Hepatocyte (in vitro differentiated cells): ENCODE data around the gene NPM1.

Experiments used
- EZH2 ChIP-seq: fragments of 200-600 bp; sonication (generic); IDR thresholded peaks from 2 replicates; pipeline ENCODE4 v1.6.1; 2016; ENCODE audit warnings: antibody characterized with exemption, mild to moderate bottlenecking, borderline replicate concordance
- EZH2phosphoT487 ChIP-seq: fragments of 200-600 bp; sonication (generic); IDR thresholded peaks from one replicate; pipeline ENCODE4 v1.6.1; 2018; ENCODE audit warnings: antibody characterized with exemption, mild to moderate bottlenecking, low read depth, moderate library complexity; ENCODE audit not compliant: unreplicated experiment, severe bottlenecking
- TF ChIP-seq, protein P1 (sequence below): fragments of 200-600 bp; sonication (generic); IDR thresholded peaks from 2 replicates; pipeline ENCODE4 v1.5.1; 2016; ENCODE audit warnings: antibody characterized with exemption, mild to moderate bottlenecking; ENCODE audit not compliant: poor library complexity

DNA sequence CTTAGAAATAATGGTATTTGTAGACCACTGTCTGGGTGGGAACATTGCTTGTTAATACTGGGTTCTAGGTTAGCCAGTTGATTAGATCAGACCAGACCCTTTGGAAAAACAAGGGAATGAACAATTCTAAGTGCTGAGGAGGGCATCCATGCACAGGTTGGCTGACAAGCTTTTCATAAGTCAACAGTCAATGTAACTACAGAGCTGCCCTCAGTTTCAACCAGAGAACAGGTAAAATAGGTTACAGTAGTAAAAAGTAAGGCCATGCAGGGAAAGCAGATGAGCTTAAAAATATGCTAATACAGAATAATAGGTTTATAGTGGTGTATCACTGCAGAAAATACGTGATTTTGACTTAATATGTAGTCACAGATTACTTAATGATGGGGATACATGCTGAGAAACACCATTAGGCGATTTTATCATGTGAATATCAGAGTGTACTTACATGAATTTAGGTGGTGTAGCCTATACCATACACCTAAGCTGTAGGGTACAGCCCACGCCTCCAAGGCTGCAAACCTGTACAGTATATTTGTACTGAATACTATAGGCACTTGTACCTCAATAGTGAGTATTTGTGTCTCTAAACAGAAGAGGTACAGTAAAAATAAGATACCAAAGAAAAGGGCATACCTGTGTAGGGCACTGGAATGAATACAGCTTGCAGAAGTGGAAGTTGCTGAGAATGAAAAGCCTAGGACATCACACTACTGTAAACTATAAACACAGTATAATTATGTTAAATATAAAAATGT is 25.7 kb downstream of the NPM1 start:
- TF ChIP-seq, protein P1, sequence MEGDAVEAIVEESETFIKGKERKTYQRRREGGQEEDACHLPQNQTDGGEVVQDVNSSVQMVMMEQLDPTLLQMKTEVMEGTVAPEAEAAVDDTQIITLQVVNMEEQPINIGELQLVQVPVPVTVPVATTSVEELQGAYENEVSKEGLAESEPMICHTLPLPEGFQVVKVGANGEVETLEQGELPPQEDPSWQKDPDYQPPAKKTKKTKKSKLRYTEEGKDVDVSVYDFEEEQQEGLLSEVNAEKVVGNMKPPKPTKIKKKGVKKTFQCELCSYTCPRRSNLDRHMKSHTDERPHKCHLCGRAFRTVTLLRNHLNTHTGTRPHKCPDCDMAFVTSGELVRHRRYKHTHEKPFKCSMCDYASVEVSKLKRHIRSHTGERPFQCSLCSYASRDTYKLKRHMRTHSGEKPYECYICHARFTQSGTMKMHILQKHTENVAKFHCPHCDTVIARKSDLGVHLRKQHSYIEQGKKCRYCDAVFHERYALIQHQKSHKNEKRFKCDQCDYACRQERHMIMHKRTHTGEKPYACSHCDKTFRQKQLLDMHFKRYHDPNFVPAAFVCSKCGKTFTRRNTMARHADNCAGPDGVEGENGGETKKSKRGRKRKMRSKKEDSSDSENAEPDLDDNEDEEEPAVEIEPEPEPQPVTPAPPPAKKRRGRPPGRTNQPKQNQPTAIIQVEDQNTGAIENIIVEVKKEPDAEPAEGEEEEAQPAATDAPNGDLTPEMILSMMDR: no peak
- TF ChIP-seq EZH2: no peak
- no peak for TF ChIP-seq EZH2phosphoT487
